ENCODE measurements around the gene SLC7A4.

SLC7A4 gene

GRCh38 chr22:21000207-21000986 lies 32.0 kb downstream of the SLC7A4 start:
- no peak overlapping the region for H3K4me3 ChIP-seq (ENCODE audit: low read depth, low read length)

GRCh38 chr22:20999350-21000206 lies 32.8 kb downstream of the SLC7A4 start:
- H3K4me3 ChIP-seq (ENCODE audit: low read depth, low read length) = no peak overlapping the region

DNA sequence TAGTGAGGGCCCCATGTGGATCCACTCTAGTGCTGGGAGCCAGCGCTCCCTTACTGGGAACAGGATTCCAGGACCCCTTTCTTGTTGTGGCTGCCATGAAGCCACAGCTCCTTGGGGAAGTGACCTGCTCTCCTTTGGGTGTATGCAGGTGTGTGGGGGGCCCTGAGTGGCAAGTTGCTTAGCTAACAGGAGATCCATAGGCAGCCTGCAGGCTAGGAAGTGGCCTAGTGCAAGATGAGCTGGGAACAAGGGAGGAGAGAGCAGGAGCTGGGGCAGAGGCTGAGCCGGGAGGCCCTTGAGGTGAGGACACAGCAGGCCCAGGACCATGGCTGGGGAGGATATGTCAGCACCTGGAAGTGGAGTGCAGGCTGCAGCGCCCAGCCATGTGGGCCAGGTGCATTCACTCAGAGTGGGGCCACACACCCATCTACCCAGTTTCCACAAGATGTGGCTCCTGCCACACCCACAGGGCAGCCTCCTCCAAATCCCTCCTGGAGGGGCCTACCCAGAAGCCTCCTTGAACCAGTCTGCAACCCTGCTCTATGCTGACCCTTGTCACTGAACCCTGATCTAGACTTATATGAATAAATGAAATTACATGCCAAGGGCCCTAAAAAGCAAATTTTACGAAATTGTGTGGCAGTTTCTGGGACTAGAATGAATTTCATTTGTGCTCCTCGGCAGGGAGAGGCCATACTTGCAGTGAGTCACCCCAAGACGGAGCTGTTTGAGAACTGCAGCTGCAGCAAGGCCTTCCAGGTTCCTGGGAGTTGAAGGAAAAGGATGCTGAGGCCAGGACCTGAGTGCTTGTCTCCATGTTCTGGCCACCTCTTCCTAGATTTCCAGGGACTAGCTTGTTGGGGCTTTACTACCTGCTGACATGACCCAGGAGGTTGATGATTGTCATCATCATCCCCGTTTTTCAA lies 33.7 kb downstream of the SLC7A4 start:
- no peak overlapping the region for H3K4me3 ChIP-seq (ENCODE audit: low read depth, low read length)

- no peak overlapping the region for H3K4me3 ChIP-seq (ENCODE audit: low read depth, low read length)
Observed at GRCh38 chr22:20997536-20998257, 34.7 kb downstream of the SLC7A4 start.

GRCh38 chr22:20996598-20997535 lies 35.5 kb downstream of the SLC7A4 start:
- no peak overlapping the region for H3K4me3 ChIP-seq (ENCODE audit: low read depth, low read length)

GRCh38 chr22:20996031-20996410 lies 36.3 kb downstream of the SLC7A4 start:
- H3K4me3 ChIP-seq (ENCODE audit: low read depth, low read length) = no peak overlapping the region

DNA sequence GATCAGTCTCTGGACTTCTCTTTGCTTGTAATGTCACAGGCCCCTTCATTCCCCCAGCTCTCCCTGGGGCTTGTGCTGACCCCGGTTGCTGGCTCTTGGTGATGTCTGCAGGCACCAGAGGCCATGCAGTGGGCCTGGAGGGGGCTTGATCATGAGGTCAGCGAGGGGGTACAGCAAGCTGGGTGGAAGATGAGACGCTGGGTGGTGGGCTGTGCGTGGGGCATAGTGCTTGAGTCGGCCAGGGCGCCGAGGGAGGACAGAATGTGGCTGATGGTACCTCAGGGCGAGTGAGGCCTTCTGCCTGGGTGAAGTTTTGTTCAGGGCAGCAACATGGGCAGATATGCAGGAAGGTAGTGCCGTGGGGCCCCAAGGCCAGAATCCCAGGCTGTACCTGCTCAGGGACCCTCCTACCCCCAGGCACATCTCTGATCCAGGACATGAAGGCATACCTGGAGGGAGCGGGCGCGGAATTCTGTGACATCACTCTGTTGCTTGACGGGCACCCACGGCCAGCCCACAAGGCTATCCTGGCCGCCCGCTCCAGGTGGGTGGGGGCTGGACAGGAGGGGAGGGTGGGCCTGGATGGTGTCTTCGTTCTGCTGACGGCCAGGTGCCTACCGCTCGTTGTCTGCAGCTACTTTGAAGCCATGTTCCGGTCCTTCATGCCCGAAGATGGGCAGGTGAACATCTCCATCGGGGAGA lies 36.9 kb downstream of the SLC7A4 start:
- H3K4me3 ChIP-seq (ENCODE audit: low read depth, low read length) = no peak overlapping the region

DNA sequence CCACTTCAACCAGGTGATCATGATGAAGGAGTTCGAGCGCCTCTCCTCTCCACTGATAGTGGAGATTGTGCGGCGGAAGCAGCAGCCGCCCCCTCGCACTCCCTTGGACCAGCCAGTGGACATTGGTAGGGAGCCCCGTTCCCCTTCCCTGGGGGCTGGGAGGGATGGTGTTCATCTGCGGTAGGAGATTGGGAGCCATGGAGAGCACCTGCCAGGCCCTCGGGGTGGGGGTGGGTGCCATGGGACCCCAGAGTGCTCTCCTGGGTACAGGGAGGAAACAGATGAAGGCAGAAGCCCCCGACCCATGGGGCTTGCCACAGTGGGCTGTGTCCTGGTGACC lies 37.5 kb downstream of the SLC7A4 start:
- H3K4me3 ChIP-seq (ENCODE audit: low read depth, low read length) = no peak overlapping the region

DNA sequence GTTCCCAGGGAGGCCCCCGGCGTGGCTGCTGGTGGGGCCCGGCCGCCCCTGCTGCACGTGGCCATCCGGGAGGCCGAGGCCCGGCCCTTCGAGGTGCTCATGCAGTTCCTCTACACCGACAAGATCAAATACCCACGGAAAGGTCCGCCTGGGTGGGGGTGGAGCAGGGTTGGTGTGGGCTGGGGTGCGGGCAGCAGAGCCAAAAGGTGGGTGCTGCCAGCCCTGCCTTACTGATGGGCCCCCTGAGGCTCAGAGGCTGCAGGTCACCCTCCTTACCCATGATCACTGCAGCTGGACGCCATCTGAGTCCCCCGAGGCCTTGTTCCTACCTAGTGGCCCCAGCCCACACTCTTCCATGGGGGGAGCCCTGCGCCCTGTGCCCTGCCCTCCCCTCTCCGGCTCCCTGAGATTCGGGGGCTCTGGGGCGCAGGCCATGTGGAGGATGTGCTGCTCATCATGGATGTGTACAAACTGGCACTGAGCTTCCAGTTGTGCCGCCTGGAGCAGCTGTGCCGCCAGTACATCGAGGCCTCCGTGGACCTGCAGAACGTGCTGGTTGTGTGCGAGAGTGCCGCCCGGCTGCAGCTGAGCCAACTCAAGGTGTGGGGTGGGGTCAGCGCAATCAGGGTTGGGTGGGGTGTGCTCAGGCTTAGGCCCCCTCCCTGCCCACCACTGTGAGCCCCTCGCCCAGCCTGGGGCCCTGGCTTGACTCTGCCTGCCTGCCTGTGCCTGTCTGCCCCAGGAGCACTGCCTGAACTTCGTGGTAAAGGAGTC lies 38.0 kb downstream of the SLC7A4 start:
- H3K4me3 ChIP-seq (ENCODE audit: low read depth, low read length) = no peak overlapping the region

DNA sequence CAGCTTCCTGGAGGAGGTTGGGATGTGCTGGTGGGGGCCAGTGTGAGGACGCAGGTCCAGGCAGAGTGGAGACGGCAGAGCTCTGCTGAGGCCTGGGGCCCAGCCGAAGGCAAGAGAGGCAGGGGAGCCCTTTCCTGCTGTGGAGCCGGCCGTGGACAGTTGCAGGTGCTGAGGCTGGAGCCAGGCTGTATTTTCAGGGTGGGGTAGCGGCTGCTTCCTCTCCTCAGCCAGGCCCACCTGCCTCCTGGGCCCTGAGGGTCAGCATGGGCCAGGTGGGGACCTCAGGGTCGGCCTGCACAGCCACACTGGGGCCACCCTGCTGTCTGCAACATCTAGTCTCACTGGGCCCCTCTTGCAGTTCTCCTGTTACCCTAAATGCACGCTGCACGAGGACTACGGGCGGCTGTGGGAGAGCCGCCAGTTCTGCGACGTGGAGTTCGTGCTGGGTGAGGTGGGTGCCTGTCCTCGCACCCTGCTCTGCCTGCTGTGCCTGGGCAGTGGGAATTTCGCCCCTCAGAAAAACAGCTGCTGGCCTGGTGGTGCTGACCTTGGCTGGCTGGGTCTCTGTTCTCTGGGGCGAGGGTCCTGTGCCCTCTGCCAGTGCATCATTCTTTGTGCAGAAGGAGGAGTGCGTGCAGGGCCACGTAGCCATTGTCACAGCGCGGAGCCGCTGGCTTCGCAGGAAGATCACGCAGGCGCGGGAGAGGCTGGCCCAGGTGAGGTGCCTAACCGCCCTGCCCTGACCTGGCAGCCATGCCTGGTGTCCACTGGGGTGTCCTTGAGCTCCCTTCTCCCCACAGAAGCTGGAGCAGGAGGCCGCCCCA lies 38.8 kb downstream of the SLC7A4 start:
- no peak overlapping the region for H3K4me3 ChIP-seq (ENCODE audit: low read depth, low read length)

- H3K4me3 ChIP-seq (ENCODE audit: low read depth, low read length) = no peak overlapping the region
Observed at GRCh38 chr22:20992456-20993303, 39.7 kb downstream of the SLC7A4 start.

GRCh38 chr22:20992056-20992442 lies 40.3 kb downstream of the SLC7A4 start:
- H3K4me3 ChIP-seq (ENCODE audit: low read depth, low read length) = no peak overlapping the region

DNA sequence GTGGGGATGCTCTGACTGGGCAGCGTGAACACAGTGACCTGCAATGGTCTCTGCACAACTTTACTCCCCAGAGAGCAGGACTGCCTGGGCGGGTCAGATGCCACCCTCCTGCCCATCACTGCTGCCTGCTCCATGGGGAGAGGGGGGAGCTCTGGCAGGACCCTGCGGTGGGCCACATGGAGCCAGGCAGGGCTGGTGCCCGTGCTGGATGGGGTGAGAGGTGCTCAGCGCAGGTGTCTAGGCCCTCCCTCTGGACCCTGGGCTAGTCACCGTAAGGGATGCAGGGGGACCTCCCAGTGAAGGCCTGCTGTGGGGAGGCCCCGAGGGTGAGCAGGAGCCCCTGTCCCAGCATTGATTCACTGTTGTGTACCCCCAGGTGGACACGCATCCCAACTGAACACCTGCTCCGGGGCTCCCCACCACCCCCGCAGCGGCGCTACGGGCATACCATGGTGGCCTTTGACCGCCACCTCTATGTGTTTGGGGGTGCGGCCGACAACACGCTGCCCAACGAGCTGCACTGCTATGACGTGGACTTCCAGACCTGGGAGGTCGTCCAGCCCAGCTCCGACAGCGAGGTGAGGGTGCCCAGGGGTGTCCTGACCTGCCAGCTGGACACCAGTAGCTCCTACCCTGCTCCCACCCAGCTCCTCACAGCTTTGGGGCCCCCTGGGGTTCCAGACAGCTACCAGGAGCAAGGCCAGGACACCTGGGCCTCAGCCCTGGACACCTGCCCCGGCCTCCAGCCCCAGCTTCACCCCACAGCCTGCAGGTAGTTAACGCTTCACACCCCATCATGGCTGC lies 40.9 kb downstream of the SLC7A4 start:
- no peak overlapping the region for H3K4me3 ChIP-seq (ENCODE audit: low read depth, low read length)

DNA sequence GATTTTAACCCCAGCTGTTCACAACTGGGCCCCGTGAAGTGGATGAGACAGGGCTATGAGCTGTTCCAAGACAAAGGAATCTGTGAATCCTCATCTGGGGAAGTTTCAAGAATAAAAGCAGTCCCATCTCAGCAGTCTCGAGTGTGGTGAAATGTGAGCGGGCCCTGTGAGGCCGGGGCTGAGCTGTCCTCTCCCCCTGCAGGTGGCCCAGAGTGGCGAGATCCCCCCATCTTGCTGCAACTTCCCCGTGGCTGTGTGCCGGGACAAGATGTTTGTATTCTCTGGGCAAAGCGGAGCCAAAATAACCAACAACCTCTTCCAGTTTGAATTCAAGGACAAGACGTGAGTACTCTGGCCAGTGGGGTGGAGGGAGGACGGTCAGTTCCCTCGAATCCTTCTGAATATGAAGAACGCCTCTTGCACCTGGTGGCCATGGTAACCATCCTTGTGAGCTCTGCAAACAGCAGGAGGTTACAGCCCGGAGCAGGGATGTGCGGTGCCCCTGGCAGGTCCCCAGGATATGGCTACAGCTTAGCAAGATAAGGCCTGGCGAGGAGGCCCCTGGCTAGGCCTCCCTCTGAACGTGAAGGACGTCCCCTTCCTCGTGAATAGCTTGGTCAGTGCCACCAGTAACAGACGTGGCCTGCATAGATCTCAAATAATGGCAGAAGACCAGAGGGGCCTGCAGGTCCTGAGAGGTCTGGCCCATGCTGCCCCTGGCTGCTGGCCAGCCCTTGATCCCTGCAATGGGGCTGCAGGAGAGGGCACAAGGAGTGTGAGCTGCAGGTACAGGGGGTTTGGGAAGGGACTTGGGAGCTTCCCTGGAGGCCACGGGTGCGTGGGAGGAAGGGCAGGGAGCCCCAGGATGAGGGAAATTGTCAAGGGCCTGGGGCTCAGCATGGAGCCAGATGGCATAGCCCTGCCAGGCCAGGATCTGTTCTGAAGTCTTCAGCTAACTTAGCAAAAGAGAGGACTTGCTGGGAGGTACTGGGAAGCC lies 41.9 kb downstream of the SLC7A4 start:
- H3K4me3 ChIP-seq (ENCODE audit: low read depth, low read length) = no peak overlapping the region

Measured in iPS-11a (cell line).